Measurements from ENCODE around the gene PDSS2. TPM values are rescaled to one million over a fixed set of nuclear protein-coding genes. Genes with fewer than 3 reads are reported as not detected.

The PDSS2 gene
- total RNA-seq, 1 donor from 2014 or later, result 14.9 TPM

- H3K4me3 Mint-ChIP-seq, result no peak overlapping the region
- H3K4me2 ChIP-seq, result no peak overlapping the region
- no peaks in the 10 kb centered on the region for H3F3A ChIP-seq (ENCODE audit: low read depth)
- H3K36me3 Mint-ChIP-seq, result peaks cover 20% of the 10 kb centered on the region
- peak overlapping the region; percentile 24 for H3K27ac Mint-ChIP-seq
- no peaks in the 10 kb centered on the region for H4K20me1 ChIP-seq (ENCODE audit: low read depth)
- DNase-seq (ENCODE audit: low spot score), result peak; percentile 36
- no peaks in the 10 kb centered on the region for H3K79me2 ChIP-seq (ENCODE audit: low read depth)
- no peak overlapping the region for H3K4me3 ChIP-seq
- H3K27ac ChIP-seq, result peak overlapping the region; percentile 8
- peaks cover 10% of the 10 kb centered on the region for H3K4me1 Mint-ChIP-seq
- peaks cover 2% of the 10 kb centered on the region for H3K27me3 Mint-ChIP-seq (ENCODE audit: insufficient read depth, low read depth)
- peaks cover 10% of the 10 kb centered on the region for H3K4me1 ChIP-seq
- H2AFZ ChIP-seq (replicated peaks), result no peak overlapping the region
- H3K36me3 ChIP-seq, result no peaks in the 10 kb centered on the region
- no peaks in the 10 kb centered on the region for H3K27me3 ChIP-seq
- H3K9me3 Mint-ChIP-seq, result peaks cover 53% of the 10 kb centered on the region
- H3K9ac ChIP-seq, result no peak overlapping the region
- no peaks in the 10 kb centered on the region for H3K9me3 ChIP-seq (ENCODE audit: low read depth)
- no peak for TF ChIP-seq EZH2 (IDR thresholded peaks at IDR 0.05)
- TF ChIP-seq CTCF (IDR thresholded peaks at IDR 0.05), result no peak
- TF ChIP-seq EZH2phosphoT487 (IDR thresholded peaks at IDR 0.05), result no peak
Observed at GRCh38 chr6:107399935-107400334, 59.4 kb downstream of the PDSS2 start.

- Mint-ChIP-seq H3K4me1 (peaks cover 10% of the 10 kb centered on the region), H3K27ac (no peak overlapping the region), H3K4me3 (no peak overlapping the region), H3K27me3 (ENCODE audit: insufficient read depth, low read depth) (peaks cover 2% of the 10 kb centered on the region), H3K36me3 (peaks cover 20% of the 10 kb centered on the region), H3K9me3 (peaks cover 47% of the 10 kb centered on the region)
- no peaks in the 10 kb centered on the region for H3K79me2 ChIP-seq (ENCODE audit: low read depth)
- no peaks in the 10 kb centered on the region for H3F3A ChIP-seq (ENCODE audit: low read depth)
- H3K4me2 ChIP-seq, result no peak overlapping the region
- H2AFZ ChIP-seq (replicated peaks), result no peak overlapping the region
- H4K20me1 ChIP-seq (ENCODE audit: low read depth), result no peaks in the 10 kb centered on the region
- H3K4me1 ChIP-seq, result peaks cover 10% of the 10 kb centered on the region
- no peaks in the 10 kb centered on the region for H3K36me3 ChIP-seq
- H3K4me3 ChIP-seq, result no peak overlapping the region
- no peaks in the 10 kb centered on the region for H3K27me3 ChIP-seq
- H3K9ac ChIP-seq, result no peak overlapping the region
- no peak for DNase-seq (ENCODE audit: low spot score)
- TF ChIP-seq EZH2 (IDR thresholded peaks at IDR 0.05) (no peak), EZH2phosphoT487 (IDR thresholded peaks at IDR 0.05) (no peak), CTCF (IDR thresholded peaks at IDR 0.05) (no peak)
- H3K27ac ChIP-seq, result no peak overlapping the region
- no peaks in the 10 kb centered on the region for H3K9me3 ChIP-seq (ENCODE audit: low read depth)
Observed at GRCh38 chr6:107398001-107398400, 61.4 kb downstream of the PDSS2 start.

GRCh38 chr6:107396211-107396610 lies 63.2 kb downstream of the PDSS2 start:
- TF ChIP-seq CTCF (IDR thresholded peaks at IDR 0.05), result no peak
- TF ChIP-seq EZH2 (IDR thresholded peaks at IDR 0.05), result no peak
- Histone ChIP-seq H3K9ac (no peak overlapping the region), H3K4me1 (peaks cover 10% of the 10 kb centered on the region), H3K79me2 (ENCODE audit: low read depth) (no peaks in the 10 kb centered on the region), H3K4me3 (no peak overlapping the region), H3K36me3 (no peaks in the 10 kb centered on the region), H3K4me2 (no peak overlapping the region), H4K20me1 (ENCODE audit: low read depth) (no peaks in the 10 kb centered on the region), H3K27me3 (no peaks in the 10 kb centered on the region), H3F3A (ENCODE audit: low read depth) (no peaks in the 10 kb centered on the region), H2AFZ (replicated peaks) (no peak overlapping the region), H3K9me3 (ENCODE audit: low read depth) (no peaks in the 10 kb centered on the region), H3K27ac (no peak overlapping the region)
- no peak overlapping the region for H3K27ac Mint-ChIP-seq
- peaks cover 10% of the 10 kb centered on the region for H3K4me1 Mint-ChIP-seq
- no peak overlapping the region for H3K4me3 Mint-ChIP-seq
- peaks cover 2% of the 10 kb centered on the region for H3K27me3 Mint-ChIP-seq (ENCODE audit: insufficient read depth, low read depth)
- peaks cover 34% of the 10 kb centered on the region for H3K9me3 Mint-ChIP-seq
- no peak for DNase-seq (ENCODE audit: low spot score)
- H3K36me3 Mint-ChIP-seq, result peaks cover 12% of the 10 kb centered on the region
